ENCODE results near the gene GNA12.
"Not testable (repeated sequence)": the region's sequence is repeated elsewhere in the genome, so short reads cannot be mapped to it uniquely, and the experiment has no call there.

Gene GNA12

GRCh38 chr7:2714636-2715035 is 129.5 kb downstream of the GNA12 start:
- no peak for DNase-seq (ENCODE audit: low read depth in 2 of 2)

DNA sequence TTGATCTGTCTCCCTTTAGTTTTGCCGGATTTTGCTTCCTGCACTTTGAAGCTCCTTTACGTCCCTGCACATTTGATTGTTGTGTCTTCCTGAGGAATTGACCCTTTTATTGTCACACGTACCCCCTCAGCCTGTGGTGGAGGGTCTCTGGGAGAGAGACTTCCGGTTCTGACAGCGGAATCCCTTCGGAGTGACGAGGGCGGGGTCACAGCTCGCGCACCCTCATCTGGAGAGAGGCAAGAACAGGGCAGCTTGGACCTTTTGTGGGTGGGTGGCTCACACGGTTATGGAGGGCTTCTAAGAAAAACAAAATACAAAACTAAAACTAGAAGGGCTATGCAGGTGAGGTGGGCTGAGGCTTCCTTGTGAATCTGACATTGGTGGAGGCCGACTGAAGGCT is 130.1 kb downstream of the GNA12 start:
- DNase-seq (ENCODE audit: low read depth in 2 of 2) = no peak

GRCh38 chr7:2713370-2713769 is 130.7 kb downstream of the GNA12 start:
- no peak for DNase-seq (ENCODE audit: low read depth in 2 of 2)

DNA sequence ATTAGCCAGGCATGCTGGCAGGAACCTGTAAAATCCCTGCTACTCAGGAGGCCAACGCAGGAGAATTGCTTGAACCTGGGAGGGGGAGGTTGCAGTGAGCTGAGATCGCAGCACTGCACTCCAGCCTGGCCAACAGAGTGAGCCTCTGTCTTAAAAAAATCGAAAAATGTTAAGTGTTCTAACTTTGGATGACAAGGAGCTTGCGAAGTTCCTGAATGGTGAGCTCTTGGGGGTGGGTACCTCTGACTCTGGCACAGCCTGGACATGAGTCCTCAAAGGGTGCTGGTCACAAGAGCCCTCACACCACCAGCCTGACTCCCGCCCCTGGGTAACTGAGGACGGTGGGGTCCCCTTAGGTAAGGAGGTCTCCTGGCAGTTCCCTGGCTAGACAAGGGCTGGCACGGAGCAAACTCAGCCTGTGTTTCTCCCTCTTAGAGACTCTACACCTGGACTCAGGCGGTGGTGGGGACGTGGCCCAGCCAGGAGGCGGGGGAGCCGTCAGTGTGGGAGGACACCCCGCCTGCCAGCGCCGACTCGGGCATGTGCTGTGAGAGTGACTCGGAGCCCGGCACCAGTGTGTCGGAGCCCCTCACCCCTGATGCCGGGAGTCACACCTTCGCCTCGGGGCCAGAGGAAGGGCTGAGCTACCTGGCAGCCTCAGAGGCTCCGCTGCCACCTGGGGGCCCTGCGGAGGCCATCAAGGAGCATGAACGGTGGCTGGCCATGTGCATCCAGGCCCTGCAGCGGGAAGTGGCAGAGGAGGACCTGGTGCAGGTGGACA is 132.0 kb downstream of the GNA12 start:
- DNase-seq (ENCODE audit: low read depth in 2 of 2) = no peak

- DNase-seq (ENCODE audit: low read depth in 2 of 2) = no peak
Measured at GRCh38 chr7:2710901-2711551, 133.1 kb downstream of the GNA12 start.

DNA sequence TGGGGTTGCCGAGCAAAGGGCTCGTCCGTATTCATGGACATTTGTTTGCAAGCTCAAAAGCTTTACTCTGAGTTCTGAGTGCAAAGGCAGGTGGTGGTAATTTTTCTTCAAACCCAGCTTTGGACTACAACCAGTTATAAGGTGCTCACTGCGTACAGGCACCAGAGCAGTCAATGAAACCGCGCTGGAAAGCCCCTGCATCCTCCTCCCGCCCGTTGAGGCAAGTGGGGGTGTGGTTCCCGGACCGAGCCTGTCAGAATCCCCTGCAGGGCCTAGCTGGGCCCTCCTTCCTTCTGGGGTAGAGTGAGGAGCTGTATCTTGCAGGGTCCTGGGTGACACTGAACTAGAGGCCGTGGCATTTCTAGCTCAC is 133.8 kb downstream of the GNA12 start:
- peak in 1 of 2 donors; percentile 29 for DNase-seq (ENCODE audit: low read depth in 2 of 2)

GRCh38 chr7:2709553-2710285 is 134.4 kb downstream of the GNA12 start:
- peak; percentile 63 to 71 for DNase-seq (ENCODE audit: low read depth in 2 of 2)

GRCh38 chr7:2708547-2709310 is 135.4 kb downstream of the GNA12 start:
- DNase-seq (ENCODE audit: low read depth in 2 of 2) = no peak

DNA sequence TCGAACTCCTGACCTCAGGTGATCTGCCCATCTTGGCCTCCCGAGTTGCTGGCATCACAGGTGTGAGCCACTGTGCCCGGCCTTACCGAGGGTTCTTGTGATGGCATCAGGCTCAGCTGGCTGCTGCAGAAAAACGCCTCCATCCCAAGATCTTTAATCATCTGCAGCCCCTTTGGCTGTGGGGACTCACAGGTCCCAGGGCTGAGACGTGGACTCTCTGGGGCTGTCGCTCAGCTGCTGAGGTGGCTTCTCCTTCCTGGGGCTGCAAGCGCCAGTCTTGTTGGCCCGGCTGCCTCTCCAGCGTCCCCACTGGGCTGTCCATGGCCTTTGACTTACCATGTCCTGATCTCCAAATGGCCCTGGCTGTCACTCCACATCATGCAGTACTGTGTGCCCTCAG is 136.1 kb downstream of the GNA12 start:
- DNase-seq (ENCODE audit: low read depth in 2 of 2) = no peak

DNA sequence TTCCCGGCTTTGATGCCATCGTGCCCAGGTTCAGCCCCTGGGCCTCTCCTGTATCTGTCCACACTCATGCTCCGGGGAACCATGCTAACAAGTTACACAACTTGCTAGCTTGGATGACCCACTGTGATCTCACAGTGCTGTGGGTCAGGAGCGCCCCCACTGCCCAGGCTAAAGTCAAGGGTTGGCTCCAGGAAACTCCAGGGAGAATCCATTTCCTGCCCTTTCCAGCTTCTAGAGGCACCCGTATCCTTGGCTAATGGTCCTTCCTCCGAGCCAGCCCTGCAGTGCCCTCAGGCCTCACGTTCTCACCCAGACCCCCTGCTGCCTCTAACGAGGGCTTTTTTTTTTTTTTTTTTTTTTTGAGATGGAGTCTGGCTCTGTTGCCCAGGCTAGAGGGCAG is 136.6 kb downstream of the GNA12 start:
- no peak for DNase-seq (ENCODE audit: low read depth in 2 of 2)

- DNase-seq (ENCODE audit: low read depth in 2 of 2) = no peak
Measured at GRCh38 chr7:2706685-2707126, 137.4 kb downstream of the GNA12 start.

DNA sequence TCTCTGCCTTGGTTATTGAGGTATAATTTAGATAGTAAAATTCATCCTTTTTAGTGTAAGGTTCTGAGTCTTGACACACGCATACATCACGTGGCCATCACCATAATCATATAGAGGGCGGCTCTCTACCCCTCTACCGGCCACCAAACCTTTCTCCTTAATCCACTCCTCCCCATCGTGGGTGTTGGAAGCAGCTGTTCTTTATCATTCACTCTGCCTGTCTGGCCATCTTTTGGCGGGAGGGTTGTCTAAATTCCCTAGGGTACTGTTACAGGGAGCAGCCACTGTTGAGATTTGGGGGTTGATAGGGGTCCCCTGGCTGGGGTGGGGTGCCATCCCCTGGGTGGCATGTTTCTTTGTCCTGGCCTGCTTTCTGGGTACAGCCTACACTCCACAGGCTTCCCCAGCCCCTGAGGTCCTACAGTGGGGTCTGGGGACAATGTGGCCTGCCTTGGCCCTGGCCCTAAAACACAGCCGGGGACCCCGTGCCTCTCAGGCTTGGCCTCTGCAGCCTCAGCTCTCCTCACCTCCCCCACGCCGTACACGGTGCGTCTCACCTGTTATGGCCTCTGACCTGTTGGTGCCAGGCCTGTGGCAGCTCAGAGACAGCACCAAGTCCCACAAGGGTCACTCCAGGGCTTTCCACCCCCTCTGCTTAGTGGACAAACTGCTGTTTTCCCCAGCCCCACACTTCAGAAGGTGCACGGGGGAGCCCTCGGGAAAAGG is 138.6 kb downstream of the GNA12 start:
- DNase-seq (ENCODE audit: low read depth in 2 of 2) = no peak

GRCh38 chr7:2702594-2702957 is 141.5 kb downstream of the GNA12 start:
- no peak for DNase-seq (ENCODE audit: low read depth in 2 of 2)

DNA sequence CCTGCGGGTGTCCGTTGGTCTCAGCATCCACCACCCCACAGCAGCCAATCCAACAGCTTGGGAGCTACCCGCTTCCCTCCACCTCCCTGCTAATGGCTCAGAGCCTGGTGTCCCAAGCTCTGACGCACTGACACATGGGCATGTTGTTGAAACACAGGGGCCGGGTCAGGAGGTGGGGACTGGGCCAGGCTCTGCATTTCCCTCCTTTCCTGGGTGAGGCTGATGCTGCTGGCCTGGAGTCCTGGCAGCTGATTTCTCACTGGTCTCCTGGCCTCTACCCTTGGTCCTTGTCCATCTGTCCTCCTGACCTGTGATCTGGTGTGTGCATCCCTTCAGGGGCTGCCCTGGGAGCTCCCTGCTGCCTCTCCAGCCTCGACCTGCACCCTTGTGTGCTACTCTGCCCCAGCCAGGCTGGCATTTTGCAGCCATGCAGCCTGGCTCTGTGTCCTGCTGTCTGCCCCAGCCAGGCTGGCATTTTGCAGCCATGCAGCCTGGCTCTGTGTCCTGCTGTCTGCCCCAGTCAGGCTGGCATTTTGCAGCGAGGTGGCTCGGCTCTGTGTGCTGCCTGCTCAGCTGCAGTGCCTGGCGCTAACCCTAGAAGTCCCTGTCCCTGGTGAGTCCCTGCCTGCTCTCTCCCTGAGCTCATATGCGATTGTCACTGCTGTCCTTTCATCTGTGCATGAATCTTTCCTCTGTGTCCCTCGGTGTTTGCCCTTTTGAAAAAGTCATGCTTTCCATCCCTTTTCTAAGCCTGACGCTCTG is 142.1 kb downstream of the GNA12 start:
- no peak for DNase-seq (ENCODE audit: low read depth in 2 of 2)

DNA sequence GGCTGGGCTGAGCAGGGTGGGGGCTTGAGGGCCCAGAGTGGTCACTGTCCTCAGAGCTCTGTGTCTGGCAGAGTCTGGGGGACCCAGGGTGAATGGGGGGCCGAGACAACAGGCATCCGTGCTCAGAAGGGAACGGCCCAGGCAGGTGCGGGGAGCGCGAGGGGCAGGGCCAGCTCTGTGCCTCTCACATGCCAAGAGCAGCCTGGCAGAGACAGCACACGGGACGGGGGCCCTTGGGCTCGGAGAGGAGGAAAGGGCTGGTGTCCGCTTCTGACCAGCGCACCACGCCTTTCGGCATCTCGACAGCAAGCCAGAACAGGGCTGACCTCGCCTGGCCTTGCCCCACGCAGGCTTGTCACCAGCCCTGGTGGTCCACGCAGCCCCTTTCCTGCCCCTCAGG is 142.7 kb downstream of the GNA12 start:
- DNase-seq (ENCODE audit: low read depth in 2 of 2) = no peak

DNA sequence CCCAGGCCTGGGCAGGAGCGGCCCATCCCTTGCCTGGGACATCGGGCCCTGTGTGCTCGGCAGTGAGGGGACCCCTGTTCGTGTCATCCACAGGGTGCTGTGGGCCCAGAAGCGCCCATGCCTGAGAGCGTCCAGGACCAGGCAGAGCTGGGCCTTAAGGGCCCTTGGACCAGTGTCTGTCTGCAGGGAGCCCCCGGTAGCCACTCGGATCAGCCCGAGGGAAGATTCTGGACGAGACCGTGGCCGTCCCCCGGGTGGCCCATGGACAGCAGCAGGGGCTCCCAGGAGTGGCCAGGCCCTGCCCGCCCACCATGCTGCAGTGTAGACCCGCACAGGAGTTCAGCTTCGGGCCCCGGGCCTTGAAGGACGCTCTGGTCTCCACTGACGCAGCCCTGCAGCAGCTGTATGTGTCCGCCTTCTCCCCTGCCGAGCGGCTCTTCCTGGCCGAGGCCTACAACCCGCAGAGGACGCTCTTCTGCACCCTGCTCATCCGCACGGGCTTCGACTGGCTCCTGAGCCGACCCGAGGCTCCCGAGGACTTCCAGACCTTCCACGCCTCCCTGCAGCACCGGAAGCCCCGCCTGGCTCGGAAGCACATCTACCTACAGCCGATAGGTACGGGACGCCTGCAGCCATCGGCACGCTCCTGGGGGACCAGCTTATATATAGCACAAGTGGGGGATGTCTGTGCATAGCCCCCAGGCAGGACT is 143.8 kb downstream of the GNA12 start:
- no peak for DNase-seq (ENCODE audit: low read depth in 2 of 2)

GRCh38 chr7:2699289-2699620 is 144.9 kb downstream of the GNA12 start:
- no peak for DNase-seq (ENCODE audit: low read depth in 2 of 2)

GRCh38 chr7:2698581-2699288 is 145.4 kb downstream of the GNA12 start:
- DNase-seq (ENCODE audit: low read depth in 2 of 2) = peak in 1 of 2 donors; percentile 38

DNA sequence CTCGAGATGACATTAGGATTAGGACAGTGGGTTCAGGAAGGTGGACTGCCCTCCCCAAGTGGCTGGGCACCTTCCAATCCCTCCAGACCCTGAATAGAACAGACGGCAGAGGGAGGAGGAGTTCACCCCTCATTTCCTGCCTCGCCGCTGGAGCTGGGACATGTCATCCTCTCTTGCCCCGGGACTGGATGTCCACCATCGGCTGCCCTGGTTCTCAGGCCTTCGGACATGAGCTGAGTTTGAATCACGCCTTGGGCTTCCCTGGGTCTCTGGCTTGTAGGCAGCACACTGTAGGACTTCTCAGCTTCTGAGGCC is 150.0 kb downstream of the GNA12 start:
- not testable (repeated sequence) for DNase-seq (ENCODE audit: low read depth in 2 of 2)

Measured in activated CD4-positive, alpha-beta T cell treated with anti-CD3 and anti-CD28 coated beads for 24 hours (primary cell).